GM19035 (cell line): Measurements from ENCODE around the gene TMEM129.

ENCODE experiments used
- ATAC-seq: cut with Tn5 transposase; IDR thresholded peaks from one replicate; pipeline ENCODE4 v1.9.1; 2021; ENCODE audit not compliant: unreplicated experiment

The TMEM129 gene

DNA sequence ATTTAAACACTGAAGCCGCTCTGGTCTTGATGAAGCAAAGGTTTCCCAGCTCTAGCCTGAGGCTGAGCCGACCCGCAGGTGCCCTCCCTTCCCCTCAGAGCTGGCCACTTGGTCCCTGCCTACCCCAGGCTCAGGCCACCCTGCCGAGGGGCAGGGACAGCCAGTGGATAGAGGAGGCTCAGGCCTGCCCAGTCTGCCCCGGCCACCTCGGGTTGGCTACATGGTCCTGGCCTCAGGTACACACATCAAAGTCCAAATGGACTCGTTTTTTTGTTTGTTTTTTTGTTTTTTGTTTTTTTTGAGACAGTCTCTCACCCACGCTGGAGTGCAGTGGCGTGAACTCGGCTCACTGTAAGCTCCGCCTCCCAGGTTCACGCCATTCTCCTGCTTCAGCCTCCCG is 24.0 kb upstream of the TMEM129 start:
- ATAC-seq, result no peak

DNA sequence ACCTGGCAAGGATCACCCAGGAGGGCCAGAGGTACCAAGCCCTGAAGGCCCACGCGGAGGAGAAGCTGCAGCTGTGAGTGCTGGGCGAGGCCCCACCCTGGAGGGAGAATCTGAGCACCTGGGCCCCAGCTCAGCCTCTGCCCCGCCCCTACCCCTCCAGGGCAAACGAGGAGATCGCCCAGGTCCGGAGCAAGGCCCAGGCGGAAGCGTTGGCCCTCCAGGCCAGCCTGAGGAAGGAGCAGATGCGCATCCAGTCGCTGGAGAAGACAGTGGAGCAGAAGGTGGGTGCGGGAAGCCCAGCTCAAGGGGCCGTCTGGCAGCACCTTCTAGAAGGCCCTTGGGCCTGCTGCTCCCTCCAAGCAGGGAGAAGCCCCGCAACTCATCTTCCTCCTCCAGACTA is 23.4 kb upstream of the TMEM129 start:
- ATAC-seq, result no peak

DNA sequence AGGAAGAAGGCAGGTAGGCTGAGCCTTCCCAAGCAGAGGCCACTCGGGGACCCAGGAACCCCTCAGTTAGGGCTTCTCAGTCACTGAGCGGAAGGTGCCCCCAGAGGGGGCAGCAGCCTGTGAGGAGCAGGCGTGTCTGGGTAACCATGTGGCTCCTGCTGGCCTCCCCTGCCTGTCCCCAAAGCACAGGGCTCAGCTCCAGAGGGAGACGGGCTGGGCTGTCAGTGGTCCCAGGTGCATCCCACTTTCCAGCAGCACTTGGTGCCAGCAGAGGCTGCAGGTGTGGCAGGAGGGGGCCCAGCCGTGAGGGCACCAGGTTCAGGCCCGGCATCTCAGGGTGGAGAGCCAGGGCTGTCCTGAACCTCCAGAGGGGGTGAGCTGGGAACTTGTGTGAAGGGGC is 22.9 kb upstream of the TMEM129 start:
- ATAC-seq, result no peak

DNA sequence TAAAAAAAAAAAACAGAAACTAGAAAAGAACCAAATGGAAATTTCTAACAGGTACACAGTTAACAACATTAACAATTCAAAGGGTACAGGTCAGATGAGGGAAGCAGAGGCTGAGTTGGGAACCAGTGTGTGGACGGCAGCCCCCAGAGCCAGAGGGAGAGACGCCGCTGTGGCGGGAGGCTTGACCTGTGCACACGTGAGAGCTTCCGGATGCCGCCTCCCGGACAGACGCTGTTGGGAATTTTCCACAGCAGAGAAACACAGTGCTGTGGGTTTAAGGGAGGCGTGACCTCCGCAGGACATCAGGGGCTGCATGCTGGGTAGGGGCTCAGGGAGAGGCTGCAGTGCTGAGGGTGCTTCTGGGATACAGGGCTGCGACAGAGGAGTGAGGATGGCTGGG is 22.4 kb upstream of the TMEM129 start:
- no peak for ATAC-seq

DNA sequence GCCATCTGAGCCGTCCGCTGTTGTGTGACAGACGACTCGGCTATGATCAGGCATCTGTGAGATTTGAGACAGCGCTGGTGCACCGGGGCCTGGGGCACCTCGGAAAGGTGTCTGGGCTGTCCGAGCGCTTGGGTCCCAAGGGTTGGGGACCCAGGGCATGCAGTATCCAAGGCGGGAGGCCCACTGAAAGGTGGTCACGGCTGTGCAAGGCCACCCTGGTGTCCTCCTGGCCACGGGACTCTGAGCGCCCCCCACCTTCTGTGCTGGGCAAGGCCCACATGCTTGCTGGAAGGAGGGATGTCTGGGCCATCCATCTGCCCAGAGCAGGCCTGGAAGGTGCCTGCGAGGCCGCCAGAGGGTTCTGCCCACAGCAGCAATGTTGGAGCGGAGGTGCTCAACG is 20.1 kb upstream of the TMEM129 start:
- ATAC-seq, result no peak

DNA sequence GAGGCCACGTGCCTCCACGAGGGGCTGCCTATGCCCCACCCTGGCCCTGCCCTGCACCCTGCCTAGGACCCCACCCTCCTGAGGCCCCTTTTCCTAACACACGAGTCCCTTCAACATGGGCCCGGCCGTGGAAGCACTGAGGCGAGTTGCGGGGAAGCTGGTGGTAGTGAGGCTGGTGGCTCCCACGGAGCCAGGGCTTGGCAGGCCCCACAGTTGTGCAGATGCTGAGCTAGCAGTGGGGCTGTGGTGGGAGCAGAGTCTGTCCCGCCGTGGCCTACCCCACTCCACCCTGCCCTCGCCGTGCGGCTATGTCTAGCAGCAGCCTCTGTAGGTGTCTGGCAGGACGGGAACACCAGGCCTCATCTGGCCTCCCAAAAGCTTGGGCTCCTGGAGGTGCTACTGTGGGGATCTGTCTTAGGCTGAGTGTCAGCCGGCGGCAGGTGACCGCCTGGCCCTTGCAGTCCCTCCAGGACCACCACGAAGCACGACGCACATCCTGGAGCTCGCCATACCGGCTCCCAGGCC is 19.0 kb upstream of the TMEM129 start:
- no peak for ATAC-seq

DNA sequence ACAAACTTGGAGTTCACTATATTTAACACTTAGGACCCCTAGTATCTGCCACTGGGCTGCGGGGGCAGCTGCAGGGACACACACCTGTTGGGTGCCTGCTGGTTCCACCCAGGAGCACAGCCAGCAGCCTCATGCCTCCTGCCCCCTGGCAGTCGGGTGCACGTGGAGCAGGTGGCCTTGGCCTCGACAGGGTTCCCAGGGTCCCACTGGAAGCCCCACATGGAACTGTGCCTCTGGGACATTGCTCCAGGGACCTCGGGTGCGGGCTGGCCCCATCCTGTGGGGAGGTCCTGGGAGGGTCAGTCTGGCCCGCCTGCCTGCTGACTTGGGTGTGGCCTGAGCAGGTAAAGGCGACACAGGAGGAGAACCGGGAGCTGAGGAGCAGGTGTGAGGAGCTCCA is 18.2 kb upstream of the TMEM129 start:
- ATAC-seq, result no peak

DNA sequence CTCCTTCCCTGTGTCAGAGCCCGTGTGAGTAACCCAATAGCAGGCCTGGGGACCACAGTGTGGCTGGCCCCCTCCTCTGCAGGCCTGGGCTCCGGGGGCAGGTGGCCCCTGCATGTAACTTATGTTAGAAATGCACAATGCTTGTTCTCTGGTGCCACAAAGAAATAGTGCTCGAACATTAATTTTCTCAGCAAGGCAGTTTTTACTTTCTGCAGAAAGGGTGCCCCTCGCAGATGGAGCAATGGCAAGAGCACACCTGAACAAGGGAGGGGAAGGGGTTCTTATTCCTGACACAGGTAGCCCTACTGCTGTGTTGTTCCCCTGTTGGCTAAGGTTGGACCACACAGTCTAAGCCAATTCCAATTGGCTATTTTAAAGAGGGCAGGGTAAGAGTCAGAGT is 17.3 kb upstream of the TMEM129 start:
- no peak for ATAC-seq

DNA sequence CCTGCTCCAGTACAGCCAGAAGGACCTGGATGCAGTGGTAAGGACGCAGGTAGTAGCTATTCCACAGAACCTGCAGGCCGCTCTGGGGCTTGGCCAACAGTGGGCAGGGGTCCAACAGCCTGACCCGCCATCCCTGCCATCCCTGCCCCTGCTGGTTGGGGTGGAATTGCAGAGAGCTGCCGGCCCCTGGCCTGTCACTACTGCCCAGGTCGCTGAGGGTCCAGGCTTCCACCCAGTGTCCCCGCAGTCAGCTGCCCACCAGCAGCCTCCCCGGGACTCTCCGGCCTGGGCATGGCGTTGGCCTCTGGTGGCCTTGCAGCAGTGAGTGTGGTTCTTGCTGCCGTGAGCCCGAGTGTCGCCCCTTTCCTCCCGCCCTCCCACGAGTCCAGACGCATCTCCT is 16.5 kb upstream of the TMEM129 start:
- ATAC-seq, result no peak

DNA sequence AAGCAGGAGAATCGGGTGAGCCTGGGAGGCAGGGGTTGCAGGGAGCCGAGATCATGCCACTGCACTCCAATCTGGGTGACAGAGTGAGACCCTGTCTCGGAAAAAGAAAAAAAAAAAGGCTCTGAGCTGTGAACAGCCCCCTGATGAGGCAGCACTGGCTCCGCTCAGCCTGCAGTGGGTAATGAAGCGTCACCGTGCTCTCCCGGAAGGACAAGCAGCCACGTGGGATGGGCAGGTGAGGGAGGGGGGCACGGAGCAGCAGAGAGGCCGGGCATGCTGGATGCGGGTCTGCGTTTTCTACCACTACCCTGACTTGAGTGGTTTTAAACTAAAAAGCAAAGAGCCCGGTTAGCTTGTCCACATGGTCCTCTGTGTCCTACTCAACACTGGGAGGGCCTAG is 15.7 kb upstream of the TMEM129 start:
- ATAC-seq, result no peak

DNA sequence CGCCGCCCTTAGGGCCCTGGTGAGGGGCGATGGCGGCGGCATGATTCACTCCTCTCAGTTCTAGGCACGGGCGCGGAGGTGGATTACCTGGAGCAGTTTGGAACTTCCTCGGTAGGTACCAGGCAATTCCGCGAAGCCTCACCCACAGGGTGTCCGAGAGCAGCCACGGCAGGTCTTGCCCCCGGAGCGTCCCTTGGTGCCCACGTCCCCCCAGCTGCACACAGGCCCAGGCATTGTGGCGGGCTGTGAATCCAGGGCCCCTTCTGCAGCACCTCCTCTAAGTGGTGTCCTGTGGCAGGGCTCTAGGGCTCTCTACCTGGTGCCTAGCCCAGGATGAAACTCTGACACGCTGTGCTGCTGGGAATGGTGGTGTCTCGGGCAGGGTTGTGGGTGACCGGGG is 14.1 kb upstream of the TMEM129 start:
- no peak for ATAC-seq

DNA sequence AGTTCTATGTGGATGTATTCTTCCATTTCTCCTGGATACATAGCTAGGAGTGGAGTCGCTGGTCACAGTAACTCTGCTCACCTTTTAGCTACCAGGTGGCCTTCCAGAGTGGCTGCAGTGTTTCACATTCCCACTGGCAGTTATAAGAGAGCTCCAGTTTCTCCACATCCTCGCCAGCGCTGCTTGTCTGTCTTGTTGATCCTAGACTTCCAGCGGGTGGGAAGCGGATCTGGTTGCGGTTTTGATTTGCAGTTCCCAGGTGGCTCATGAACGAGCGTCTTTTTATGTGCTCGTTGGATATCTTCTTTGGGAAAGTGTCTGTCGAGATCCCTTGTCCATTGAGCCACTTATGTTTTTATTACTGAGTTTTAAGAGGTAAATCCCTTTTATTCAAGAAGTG is 11.8 kb upstream of the TMEM129 start:
- no peak for ATAC-seq

DNA sequence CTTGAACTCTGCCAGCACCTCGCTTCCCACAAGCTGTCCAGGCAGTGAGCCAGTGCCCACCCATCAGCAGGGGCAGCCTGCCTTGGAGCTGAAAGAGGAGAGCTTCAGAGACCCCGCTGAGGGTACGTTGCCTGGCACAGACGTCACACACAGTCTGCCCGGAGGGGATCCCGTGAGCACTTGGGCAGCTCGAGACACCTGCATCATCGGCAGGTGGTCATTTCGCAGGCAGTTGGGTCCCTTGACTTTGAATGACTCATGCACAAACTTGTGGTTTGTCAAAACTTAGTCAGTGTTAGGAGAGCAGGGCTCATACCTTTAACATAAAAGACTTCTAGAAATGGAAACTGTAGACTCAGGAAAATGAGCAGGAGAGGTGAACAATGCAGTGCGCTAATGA is 10.1 kb upstream of the TMEM129 start:
- no peak for ATAC-seq

DNA sequence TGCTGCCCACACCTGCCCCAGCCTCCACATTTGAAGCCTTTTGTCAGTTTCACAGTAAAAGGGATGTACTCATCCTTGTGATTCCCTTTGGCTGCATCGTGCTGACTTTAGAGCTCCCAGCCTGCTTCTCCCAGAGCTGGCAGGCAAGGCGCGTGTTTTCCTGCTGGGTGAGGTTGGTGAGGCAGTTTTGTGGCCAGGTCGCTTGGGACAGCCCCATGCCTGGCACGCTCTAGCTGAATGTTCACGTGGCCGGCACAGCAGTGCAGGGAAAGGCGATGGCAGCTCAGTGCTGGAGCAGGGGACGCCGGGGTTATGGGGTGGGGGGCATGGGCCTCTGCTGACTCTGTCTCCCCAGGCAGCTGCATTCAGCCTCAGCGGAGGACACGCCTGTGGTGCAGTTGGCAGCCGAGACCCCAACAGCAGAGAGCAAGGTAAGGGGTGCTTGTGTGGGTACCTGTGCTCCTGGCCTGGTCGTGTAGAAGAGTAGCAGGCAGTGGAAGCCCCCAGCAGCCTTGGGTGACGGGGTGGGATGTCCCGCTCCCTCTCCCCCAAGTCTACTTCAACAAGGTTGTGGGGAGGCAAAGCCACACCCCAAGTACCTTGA is 9.5 kb upstream of the TMEM129 start:
- ATAC-seq, result no peak

DNA sequence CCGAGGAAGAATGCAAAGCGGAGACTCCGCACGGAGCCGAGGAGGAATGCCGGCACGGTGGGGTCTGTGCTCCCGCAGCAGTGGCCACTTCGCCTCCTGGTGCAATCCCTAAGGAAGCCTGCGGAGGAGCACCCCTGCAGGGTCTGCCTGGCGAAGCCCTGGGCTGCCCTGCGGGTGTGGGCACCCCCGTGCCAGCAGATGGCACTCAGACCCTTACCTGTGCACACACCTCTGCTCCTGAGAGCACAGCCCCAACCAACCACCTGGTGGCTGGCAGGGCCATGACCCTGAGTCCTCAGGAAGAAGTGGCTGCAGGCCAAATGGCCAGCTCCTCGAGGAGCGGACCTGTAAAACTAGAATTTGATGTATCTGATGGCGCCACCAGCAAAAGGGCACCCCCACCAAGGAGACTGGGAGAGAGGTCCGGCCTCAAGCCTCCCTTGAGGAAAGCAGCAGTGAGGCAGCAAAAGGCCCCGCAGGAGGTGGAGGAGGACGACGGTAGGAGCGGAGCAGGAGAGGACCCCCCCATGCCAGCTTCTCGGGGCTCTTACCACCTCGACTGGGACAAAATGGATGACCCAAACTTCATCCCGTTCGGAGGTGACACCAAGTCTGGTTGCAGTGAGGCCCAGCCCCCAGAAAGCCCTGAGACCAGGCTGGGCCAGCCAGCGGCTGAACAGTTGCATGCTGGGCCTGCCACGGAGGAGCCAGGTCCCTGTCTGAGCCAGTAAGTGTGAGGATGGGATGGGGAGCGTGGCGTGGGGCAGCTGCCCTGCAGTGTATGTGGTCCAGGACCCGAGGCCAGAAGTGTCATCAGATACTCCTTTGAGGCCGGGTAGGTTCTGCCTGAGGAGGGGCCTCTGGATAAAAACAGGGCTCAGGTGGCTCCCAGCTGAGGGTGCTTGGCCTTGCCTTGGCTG is 7.2 kb upstream of the TMEM129 start:
- ATAC-seq, result no peak

DNA sequence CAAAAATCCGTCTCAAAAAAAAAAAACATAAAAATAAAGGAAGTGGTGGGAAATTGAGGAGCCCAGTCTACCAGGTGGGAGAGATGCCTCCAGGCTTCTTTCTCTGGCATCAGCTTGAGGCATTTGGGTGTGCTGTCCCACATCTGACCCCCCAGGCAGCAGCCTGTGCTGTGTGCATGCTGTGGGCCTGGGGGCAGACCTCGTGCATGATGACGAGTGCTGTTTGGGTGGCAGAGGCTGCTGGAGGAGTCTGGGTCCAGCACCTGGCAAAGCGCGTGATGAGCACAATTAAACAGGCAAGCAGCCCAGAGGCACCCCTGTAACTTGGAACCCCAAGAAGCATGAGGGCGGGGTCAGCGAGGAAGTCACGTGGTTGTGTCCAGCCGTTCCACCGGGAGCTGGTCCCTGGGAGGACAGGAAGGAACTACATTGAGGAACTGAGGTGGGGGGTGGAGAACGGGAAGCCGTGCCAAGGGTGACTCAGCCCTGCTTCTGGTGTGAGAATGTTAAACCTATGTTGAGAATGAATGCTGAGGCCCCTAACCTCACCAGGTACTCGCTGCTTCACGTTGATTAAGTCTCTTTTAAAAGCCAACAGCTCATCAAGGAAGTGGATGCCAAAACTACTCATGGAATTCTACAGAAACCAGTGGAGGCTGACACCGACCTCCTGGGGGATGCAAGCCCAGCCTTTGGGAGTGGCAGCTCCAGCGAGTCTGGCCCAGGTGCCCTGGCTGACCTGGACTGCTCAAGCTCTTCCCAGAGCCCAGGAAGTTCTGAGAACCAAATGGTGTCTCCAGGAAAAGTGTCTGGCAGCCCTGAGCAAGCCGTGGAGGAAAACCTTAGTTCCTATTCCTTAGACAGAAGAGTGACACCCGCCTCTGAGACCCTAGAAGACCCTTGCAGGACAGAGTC is 6.3 kb upstream of the TMEM129 start:
- ATAC-seq, result no peak

DNA sequence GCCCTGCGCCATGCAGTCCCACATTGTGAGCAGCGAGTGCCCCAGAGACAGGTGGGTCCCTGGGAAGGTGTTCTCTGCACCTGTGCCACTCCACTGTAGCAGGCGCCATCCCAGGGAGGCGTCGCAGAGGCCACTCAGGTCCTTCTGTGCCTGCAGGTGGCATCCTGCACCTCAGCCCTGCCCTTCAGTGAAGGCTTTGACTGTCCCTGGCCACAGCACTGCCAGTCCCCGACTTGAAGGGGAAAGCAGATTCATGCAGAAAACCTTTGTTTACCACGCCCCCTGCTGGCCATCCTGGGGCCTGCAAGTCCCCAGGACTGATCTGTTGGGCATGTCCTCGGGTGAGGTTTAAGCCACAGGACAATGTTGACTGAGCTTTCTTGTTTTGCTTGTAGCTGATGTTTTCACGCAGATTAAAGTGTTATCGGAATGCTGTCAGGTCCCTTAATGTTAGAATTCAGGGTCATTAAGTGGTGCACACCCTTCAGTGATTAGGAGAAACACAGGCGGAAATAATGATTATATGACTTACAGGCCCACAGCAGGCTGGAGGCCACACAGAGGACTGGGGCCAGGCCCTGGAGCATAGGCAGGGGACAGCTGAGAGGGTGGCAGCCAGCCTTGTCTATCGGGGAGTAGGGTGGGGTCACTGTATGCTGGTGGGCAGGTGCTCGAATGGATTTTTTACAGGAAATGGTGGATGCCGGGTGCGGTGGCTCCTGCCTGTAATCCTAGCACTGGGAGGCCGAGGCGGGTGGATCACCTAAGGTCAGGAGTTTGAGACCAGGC is 5.2 kb upstream of the TMEM129 start:
- no peak for ATAC-seq

DNA sequence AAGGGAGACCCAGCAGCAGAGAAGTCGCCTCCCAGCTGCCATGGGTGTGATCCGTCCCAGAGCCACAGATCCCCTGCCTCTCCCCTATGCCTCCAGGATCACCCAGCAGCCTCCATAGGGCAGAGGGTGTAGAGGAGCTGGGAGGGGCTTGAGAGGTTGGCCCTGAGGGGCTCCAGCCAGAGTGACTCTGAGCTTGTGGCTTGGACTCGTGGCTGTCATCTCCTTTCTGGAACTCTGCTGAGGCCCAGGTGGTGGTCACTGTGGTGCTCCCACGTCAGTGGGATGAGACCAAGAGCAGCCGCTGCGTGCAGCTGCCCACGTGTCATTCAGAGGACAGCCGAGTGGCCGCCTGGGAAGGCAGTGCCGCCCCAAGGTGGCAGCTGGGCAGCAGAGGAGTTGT is 4.4 kb upstream of the TMEM129 start:
- ATAC-seq, result no peak

DNA sequence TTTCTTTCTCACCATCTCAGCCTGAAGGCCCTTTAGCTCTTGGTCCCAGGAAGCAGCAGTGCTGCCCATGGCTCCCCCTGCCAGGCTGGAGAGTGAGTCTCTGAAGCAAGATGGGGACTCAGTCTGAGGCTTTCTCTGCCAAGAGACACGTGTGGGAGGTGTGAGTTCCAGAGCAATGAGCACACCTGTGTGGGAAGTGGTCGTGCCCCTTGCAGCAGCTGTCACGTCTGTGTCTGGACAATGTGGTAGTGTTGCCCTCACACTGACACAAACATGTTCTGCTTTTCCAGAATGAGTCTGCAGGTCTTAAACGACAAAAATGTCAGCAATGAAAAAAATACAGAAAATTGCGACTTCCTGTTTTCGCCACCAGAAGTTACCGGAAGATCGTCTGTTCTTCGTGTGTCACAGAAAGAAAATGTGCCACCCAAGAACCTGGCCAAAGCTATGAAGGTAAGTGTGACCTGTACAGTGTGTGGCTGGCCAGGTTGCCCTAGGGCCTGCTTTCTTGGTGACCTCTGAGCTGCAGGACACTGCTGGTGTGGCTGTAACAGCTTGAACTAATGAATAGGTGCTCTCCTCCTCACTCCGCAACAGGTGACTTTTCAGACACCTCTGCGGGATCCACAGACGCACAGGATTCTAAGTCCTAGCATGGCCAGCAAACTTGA is 2.1 kb upstream of the TMEM129 start:
- no peak for ATAC-seq

DNA sequence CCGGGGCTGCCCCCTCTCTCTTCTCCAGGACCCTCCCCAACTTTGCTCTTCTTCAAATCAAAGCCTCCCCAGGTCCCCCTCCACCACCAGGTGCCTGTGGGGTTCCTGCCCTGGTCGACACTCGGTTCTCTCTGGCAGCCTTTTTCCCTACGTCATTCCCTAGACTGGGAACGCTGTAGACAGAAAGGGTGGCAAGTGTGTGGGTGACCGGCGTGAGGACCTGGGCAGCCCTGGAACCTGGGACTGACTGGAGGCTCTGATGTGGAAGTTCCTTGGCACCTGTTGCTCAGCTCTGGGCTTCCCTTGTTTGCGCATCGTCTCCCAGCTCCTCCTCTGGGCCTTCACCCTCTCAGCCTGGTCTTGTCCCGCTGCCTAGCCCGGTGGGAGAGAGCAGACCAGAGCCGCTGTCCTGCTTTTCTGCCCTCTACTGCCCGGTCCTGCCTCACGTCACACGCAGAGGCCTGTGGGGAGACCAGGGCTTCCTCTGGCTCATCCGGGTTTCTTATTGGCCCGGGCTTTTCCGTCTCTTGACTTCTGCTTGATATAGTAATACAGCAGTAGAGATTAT is 1.5 kb upstream of the TMEM129 start:
- ATAC-seq, result no peak
